Kidney (tissue), 14 donors: ENCODE results near the gene KLF12. TPM values are rescaled to one million over a fixed set of nuclear protein-coding genes. Genes with fewer than 3 reads are reported as not detected.

Experiments
- DNase-seq, 5 donors: peaks; one replicate each; pipeline ENCODE4 v3.0.0-alpha.2; 2013 to 2020
- FAIRE-seq: peaks from 2 replicates; lab custom pipeline; 2012; peaks lifted over from hg19 to GRCh38; lab: Jason Lieb, UNC
- H3K27ac ChIP-seq, 2 donors: one replicate each; pipeline ENCODE4 v1.7.0; 2013; ENCODE audit warnings: low read depth in 2 of 2, low read length in 2 of 2, inconsistent platforms in 1 of 2
- H3K27me3 ChIP-seq: one replicate; pipeline ENCODE4 v1.7.1; 2013; ENCODE audit warnings: low read length, inconsistent platforms; ENCODE audit not compliant: control insufficient read depth, insufficient read depth
- H3K36me3 ChIP-seq, 3 donors: one replicate each; pipeline versions ENCODE4 v1.7.0 to v1.7.1; 2013; ENCODE audit warnings: low read length in 3 of 3, control low read depth in 1 of 3, inconsistent platforms in 1 of 3; ENCODE audit not compliant: insufficient read depth in 3 of 3, control insufficient read depth in 2 of 3
- H3K4me1 ChIP-seq, 3 donors: one replicate each; pipeline versions ENCODE4 v1.7.0 to v1.7.1; 2013; ENCODE audit warnings: low read length in 3 of 3, inconsistent platforms in 1 of 3, low read depth in 1 of 3; ENCODE audit not compliant: control insufficient read depth in 2 of 3, insufficient read depth in 2 of 3
- H3K4me3 ChIP-seq, 3 donors: one replicate each; pipeline versions ENCODE4 v1.7.0 to v1.8.1; 2013; ENCODE audit warnings: low read length in 3 of 3, control low read depth in 1 of 3, inconsistent platforms in 1 of 3
- H3K9ac ChIP-seq, 3 donors: one replicate each; pipeline versions ENCODE4 v1.7.0 to v1.7.1; 2013; ENCODE audit warnings: low read length in 3 of 3, control low read depth in 1 of 3, inconsistent platforms in 1 of 3
- H3K9me3 ChIP-seq, 3 donors: one replicate each; pipeline versions ENCODE4 v1.7.0 to v1.7.1; 2013; ENCODE audit warnings: low read length in 3 of 3, control low read depth in 1 of 3, inconsistent platforms in 1 of 3; ENCODE audit not compliant: control insufficient read depth in 2 of 3, insufficient read depth in 1 of 3
- intact Hi-C: fragments of 100-400 bp; cut with DNase I; formaldehyde crosslinking; loops from one replicate; pipeline ENCODE4 v1.11.1; 2022
- polyA plus RNA-seq: library from polyadenylated mRNA; stranded (reverse); fragments of 350-450 nt; fragmentation: Illumina TruSeq; extraction: RNeasy Lipid Tissue Mini Kit (QIAGEN cat#74804); gene quantifications from one replicate; pipeline ENCODE4 v1.2.3, GENCODE V29; 2014; ENCODE audit warnings: low read depth, low replicate concordance; ENCODE audit not compliant: insufficient read depth
- total RNA-seq: library from RNA; stranded (reverse); fragmentation: NEBNext Ultra II Directional; extraction: Animal tissue kit (Norgen Biotek cat#: 25700); gene quantifications from one replicate; pipeline ENCODE4 v1.2.1, GENCODE V29; 2021
- TF ChIP-seq, protein P1 (sequence below): IDR thresholded peaks from 3 replicates; pipeline ENCODE4 v1.5.1; 2012; ENCODE audit warnings: mild to moderate bottlenecking, moderate library complexity, borderline replicate concordance; ENCODE audit not compliant: insufficient read depth; ENCODE audit errors: extremely low read depth
- donor health status: control.
- donor health status: control.
- donor health status: control.
- donor health status: control.
- donor health status: control.
- donor health status: DM: yes; HTN: yes; CAD: no.
- donor health status: Normal renal cell carcinoma (clear cell type).

Gene KLF12
- total and polyA plus RNA-seq, 2 donors from 2014 or later = 2.6 to 22.0 TPM

DNA sequence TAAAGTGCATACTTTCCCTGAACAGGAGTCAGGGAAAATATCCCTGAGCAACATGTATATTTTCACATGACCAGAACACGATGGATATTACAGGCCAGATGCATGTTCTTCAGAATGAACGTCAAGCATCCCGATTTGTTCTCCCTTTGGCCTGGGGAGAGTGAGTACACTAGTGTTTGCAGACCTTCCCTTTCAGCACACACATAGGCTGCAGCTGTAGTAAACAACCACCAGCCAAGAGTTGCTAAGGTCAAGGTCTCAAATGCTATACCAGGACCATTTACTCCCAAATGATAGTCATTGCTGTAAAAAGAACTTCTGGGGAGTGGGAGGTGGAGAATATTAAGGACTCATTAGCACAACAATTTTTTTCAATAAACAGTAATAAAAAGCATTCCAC lies 3.0 kb downstream of the KLF12 start:
- TF ChIP-seq, protein P1, sequence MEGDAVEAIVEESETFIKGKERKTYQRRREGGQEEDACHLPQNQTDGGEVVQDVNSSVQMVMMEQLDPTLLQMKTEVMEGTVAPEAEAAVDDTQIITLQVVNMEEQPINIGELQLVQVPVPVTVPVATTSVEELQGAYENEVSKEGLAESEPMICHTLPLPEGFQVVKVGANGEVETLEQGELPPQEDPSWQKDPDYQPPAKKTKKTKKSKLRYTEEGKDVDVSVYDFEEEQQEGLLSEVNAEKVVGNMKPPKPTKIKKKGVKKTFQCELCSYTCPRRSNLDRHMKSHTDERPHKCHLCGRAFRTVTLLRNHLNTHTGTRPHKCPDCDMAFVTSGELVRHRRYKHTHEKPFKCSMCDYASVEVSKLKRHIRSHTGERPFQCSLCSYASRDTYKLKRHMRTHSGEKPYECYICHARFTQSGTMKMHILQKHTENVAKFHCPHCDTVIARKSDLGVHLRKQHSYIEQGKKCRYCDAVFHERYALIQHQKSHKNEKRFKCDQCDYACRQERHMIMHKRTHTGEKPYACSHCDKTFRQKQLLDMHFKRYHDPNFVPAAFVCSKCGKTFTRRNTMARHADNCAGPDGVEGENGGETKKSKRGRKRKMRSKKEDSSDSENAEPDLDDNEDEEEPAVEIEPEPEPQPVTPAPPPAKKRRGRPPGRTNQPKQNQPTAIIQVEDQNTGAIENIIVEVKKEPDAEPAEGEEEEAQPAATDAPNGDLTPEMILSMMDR = no peak
- peak overlapping the region in 1 of 2 donors; percentile 29 for H3K27ac ChIP-seq
- H3K9me3 ChIP-seq = no peaks in the 10 kb centered on the region
- intact Hi-C loops = no loop called here
- H3K4me3 ChIP-seq = no peak overlapping the region
- no peaks in the 10 kb centered on the region for H3K36me3 ChIP-seq
- FAIRE-seq (no peak), DNase-seq (peak in 3 of 5 donors; percentile 32 to 44 (median 37))
- H3K27me3 ChIP-seq = no peaks in the 10 kb centered on the region
- peaks cover 5 to 25% (median 13%) of the 10 kb centered on the region in 3 donors for H3K4me1 ChIP-seq
- H3K9ac ChIP-seq = no peak overlapping the region

DNA sequence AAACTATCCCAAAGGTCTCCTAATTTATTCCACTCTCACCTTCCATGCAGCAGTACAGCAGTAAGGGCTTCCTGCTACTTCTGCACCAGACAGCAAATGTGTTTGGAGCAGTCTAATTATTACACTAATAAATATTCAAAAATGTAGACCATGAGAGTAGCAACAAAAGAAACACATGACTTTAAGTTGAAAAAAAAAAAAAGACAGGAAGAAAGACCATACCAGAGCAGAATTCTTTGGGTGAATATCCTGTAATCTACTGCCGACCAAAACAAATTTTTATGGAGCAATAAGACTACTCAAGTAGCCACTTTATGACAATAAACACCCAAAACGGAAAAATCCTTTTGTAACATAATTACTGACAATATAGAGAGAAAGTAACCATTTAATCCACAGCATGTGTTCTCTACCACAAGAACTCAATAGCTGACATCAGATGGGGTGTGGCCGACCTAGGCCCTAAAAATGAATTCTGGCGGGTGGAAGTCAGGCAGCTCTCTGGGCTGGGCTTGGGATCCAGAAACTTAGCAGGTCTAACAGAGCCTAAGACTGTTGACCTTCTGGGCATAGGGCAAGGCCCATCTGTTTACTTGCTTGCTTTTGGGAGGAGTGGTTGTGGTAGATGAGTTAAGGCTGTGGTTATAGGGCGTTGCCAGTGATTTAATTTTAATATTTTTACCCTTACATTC lies 4.6 kb downstream of the KLF12 start:
- H3K36me3 ChIP-seq = no peaks in the 10 kb centered on the region
- TF ChIP-seq, protein P1 = no peak
- peaks cover 5 to 25% (median 13%) of the 10 kb centered on the region in 3 donors for H3K4me1 ChIP-seq
- H3K27ac ChIP-seq = peak overlapping the region; percentile 18 to 45
- H3K9me3 ChIP-seq = no peaks in the 10 kb centered on the region
- no peak for FAIRE-seq
- peak overlapping the region in 1 of 3 donors; percentile 28 for H3K9ac ChIP-seq
- H3K27me3 ChIP-seq = no peaks in the 10 kb centered on the region
- DNase-seq = no peak
- intact Hi-C loops = no loop called here
- H3K4me3 ChIP-seq = no peak overlapping the region

DNA sequence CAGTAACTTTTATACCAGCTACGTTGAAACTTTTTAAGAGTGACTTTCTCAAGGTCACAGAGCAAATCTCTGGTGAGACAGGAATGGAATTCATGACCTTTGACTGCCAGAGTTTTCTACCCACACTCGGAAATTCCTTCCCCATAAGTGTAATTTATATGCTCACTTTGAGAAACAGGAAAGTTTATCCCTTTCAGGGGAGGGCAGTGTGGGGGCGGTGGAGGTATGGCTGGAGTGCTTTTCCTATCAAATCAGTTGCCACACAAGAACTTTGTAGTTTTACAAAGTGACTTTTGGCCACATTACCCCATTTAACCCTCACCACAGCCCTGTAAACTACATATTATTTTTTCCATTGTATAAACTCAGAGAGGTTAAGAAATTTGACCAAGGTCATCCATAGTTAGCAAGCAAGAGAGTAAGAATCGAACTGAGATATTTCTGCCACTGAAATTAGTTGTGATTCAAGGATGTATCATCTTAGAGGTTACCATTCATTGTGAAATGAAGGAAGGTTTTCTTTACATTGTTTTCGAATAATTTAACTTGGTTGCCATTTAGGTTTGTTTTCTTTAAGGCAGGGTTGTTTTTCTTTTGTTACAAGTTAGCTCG lies 5.9 kb downstream of the KLF12 start:
- TF ChIP-seq, protein P1 = no peak
- DNase-seq = peak; percentile 8 to 81 (median 67)
- H3K27ac ChIP-seq = peak overlapping the region; percentile 29
- no peaks in the 10 kb centered on the region for H3K9me3 ChIP-seq
- peaks cover 5 to 25% (median 14%) of the 10 kb centered on the region in 3 donors for H3K4me1 ChIP-seq
- intact Hi-C loops = no loop called here
- no peaks in the 10 kb centered on the region for H3K36me3 ChIP-seq
- FAIRE-seq = peak; percentile 21
- no peak overlapping the region for H3K4me3 ChIP-seq
- H3K9ac ChIP-seq = peak overlapping the region in 1 of 3 donors; percentile 1
- no peaks in the 10 kb centered on the region for H3K27me3 ChIP-seq
